Measurements from ENCODE around the gene KCNK5.

Gene KCNK5

GRCh38 chr6:39140556-39141167, 88.6 kb downstream of the KCNK5 start:
- Histone ChIP-seq H3K9ac (ENCODE audit: low read length) (no peak overlapping the region), H3K4me3 (ENCODE audit: low read length) (no peak overlapping the region), H3K4me1 (ENCODE audit: control insufficient read depth, low read depth, low read length) (no peaks in the 10 kb centered on the region), H3K27ac (ENCODE audit: low read length) (no peak overlapping the region), H3K9me3 (ENCODE audit: control insufficient read depth, low read depth, low read length) (no peaks in the 10 kb centered on the region), H3K36me3 (ENCODE audit: control insufficient read depth, low read depth, low read length) (no peaks in the 10 kb centered on the region), H3K27me3 (ENCODE audit: control insufficient read depth, insufficient read depth, low read length) (no peaks in the 10 kb centered on the region)

Data from iPS-18a (cell line).